ENCODE results near the gene C19orf47. TPM values are rescaled to one million over a fixed set of nuclear protein-coding genes. Genes with fewer than 3 reads are reported as not detected.

The C19orf47 gene
- total and polyA plus RNA-seq, 2 donors (not counting 3 experiments of a cell fraction or from before 2014, with no cell fraction given), result 16.4 to 27.0 TPM

DNA sequence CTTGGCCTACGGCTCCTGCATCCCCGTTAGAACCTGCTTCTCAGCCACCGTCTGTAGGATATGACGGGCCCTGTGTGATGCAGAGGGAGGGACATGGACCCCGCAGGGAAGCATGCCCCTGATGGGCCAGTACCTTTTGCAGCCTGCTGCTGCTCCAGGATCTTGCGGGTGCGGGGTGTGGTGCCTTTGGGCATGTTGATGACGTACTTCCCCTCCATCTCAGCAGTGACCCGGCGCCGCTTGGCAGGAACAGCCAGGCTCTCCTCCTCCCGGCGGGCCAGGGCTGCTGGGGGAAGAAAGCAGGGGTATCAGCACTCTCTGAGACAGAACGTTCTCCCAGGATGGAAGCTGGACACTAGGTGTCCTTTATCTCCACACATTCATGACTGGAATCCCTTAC lies 22.0 kb downstream of the C19orf47 start:
- Histone ChIP-seq H3K4me3 (replicated peaks in 1 of 3; ENCODE audit: insufficient read depth in 1 of 3, low read depth in 1 of 3, low read length in 3 of 3) (no peak overlapping the region), H3K36me3 (ENCODE audit: control insufficient read depth in 2 of 2, extremely low read depth in 1 of 2, insufficient read depth in 2 of 2, low read length in 2 of 2) (peaks cover 10 to 56% of the 10 kb centered on the region in 2 experiments), H3K27me3 (ENCODE audit: control insufficient read depth in 2 of 2, insufficient read depth in 2 of 2, low read length in 2 of 2) (no peaks in the 10 kb centered on the region), H3K27ac (ENCODE audit: insufficient read depth, low read depth, low read length) (no peak overlapping the region), H3K9ac (replicated peaks; ENCODE audit: extremely low read depth, insufficient read depth, low read length) (no peak overlapping the region), H3K79me2 (ENCODE audit: control insufficient read depth, insufficient read depth, low read length) (no peaks in the 10 kb centered on the region), H3K4me2 (ENCODE audit: insufficient read depth, low read length) (no peak overlapping the region), H3K9me1 (replicated peaks; ENCODE audit: control insufficient read depth, extremely low read depth, insufficient read depth, low read length) (no peaks in the 10 kb centered on the region), H2AFZ (ENCODE audit: low read depth, low read length) (no peak overlapping the region), H4K20me1 (replicated peaks; ENCODE audit: control insufficient read depth, extremely low read depth, insufficient read depth, low read length) (no peaks in the 10 kb centered on the region), H3K4me1 (ENCODE audit: control insufficient read depth, extremely low read depth, insufficient read depth, low read length) (peaks cover 4% of the 10 kb centered on the region), H3K9me3 (replicated peaks; ENCODE audit: control insufficient read depth, insufficient read depth, low read length) (no peaks in the 10 kb centered on the region)
- POLR2A ChIA-PET, result no interaction called here
- no TSS peak for BruUV-seq (replicated peaks)
- CTCF ChIA-PET, result interaction anchor here (1.6 kb wide), 1 partner anchor 21 kb away, joined by 6 read pairs; no protein-coding TSS in a partner anchor
- TF ChIP-seq JUN (IDR thresholded peaks at IDR 0.05; ENCODE audit: borderline replicate concordance, insufficient read depth, insufficient read length, low read depth), result no peak
- no peak for TF ChIP-seq POLR2AphosphoS5 (IDR thresholded peaks at IDR 0.05; ENCODE audit: insufficient read depth, low read depth, low read length)
- DNase-seq (ENCODE audit: low read depth, low spot score), result no peak
- intact Hi-C loops (cut with micrococcal nuclease), result no loop called here
- dilution Hi-C loops (cut with MboI; ENCODE audit: extremely low pct_ligation_motif_present, low sequenced_read_pairs), result no loop called here
- FAIRE-seq, result no peak

DNA sequence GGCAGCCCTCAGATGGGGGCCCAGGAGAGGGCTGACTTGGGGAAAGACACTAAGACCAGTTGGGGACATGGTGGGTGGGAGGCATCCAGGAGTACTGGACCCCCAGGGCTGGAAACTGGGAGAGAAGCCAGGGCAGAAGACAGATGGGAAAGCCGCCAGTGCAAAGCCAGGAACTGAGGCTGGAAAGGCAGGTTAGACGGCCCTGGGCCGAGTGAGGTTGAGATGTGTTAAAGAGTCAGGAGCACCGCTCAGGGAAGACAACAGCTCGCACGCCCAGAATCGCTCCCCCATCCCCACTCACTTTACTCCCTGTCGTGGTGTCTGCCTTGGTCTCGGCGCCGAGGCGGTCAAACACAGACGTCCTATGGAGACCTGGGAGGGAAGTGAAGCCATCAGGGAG lies 24.5 kb downstream of the C19orf47 start:
- Histone ChIP-seq H4K20me1 (replicated peaks; ENCODE audit: control insufficient read depth, extremely low read depth, insufficient read depth, low read length) (no peaks in the 10 kb centered on the region), H3K79me2 (ENCODE audit: control insufficient read depth, insufficient read depth, low read length) (no peaks in the 10 kb centered on the region), H3K9me1 (replicated peaks; ENCODE audit: control insufficient read depth, extremely low read depth, insufficient read depth, low read length) (no peaks in the 10 kb centered on the region), H3K27me3 (ENCODE audit: control insufficient read depth in 2 of 2, insufficient read depth in 2 of 2, low read length in 2 of 2) (no peaks in the 10 kb centered on the region), H3K4me1 (ENCODE audit: control insufficient read depth, extremely low read depth, insufficient read depth, low read length) (peaks cover 4% of the 10 kb centered on the region), H3K4me2 (ENCODE audit: insufficient read depth, low read length) (no peak overlapping the region), H3K9ac (replicated peaks; ENCODE audit: extremely low read depth, insufficient read depth, low read length) (no peak overlapping the region), H3K36me3 (ENCODE audit: control insufficient read depth in 2 of 2, extremely low read depth in 1 of 2, insufficient read depth in 2 of 2, low read length in 2 of 2) (peaks cover 13 to 55% of the 10 kb centered on the region in 2 experiments), H3K27ac (ENCODE audit: insufficient read depth, low read depth, low read length) (no peak overlapping the region), H3K4me3 (replicated peaks in 1 of 3; ENCODE audit: insufficient read depth in 1 of 3, low read depth in 1 of 3, low read length in 3 of 3) (no peak overlapping the region), H2AFZ (ENCODE audit: low read depth, low read length) (no peak overlapping the region), H3K9me3 (replicated peaks; ENCODE audit: control insufficient read depth, insufficient read depth, low read length) (no peaks in the 10 kb centered on the region)
- no TSS peak for BruUV-seq (replicated peaks)
- ChIA-PET CTCF (no interaction called here), POLR2A (no interaction called here)
- DNase-seq (ENCODE audit: low read depth, low spot score), result no peak
- FAIRE-seq, result no peak
- intact Hi-C loops (cut with micrococcal nuclease) (no loop called here), dilution Hi-C loops (cut with MboI; ENCODE audit: extremely low pct_ligation_motif_present, low sequenced_read_pairs) (no loop called here)
- no peak for TF ChIP-seq MYC (IDR thresholded peaks at IDR 0.05; ENCODE audit: low read depth, low read length)
- TF ChIP-seq GATA2 (IDR thresholded peaks at IDR 0.05; ENCODE audit: insufficient read depth, insufficient read length, low read depth, low read length), result no peak
- no peak for TF ChIP-seq FOS (IDR thresholded peaks at IDR 0.05; ENCODE audit: borderline replicate concordance, insufficient read depth, low read length)
- TF ChIP-seq EZH2 (IDR thresholded peaks at IDR 0.05; ENCODE audit: borderline replicate concordance, low read depth, low read length, severe bottlenecking), result no peak

Data from endothelial cell of umbilical vein (primary cell).